GM13976 (cell line): ENCODE data around the gene CRK.

Experiments used
- DNase-seq: peaks from one replicate; pipeline ENCODE4 v3.0.0; 2012; ENCODE audit warnings: low spot score
- CTCF ChIP-seq: IDR thresholded peaks from 2 replicates; pipeline ENCODE4 v1.5.1; 2012; ENCODE audit warnings: borderline replicate concordance, mild to moderate bottlenecking; ENCODE audit not compliant: insufficient read depth; ENCODE audit errors: extremely low read depth, missing control alignments, control extremely low read depth
- in situ Hi-C: fragments of 300-500 bp; cut with MboI; formaldehyde crosslinking; loops from one replicate; pipeline ENCODE4 v1.12.0; 2022; ENCODE audit warnings: low sequenced_read_pairs, mixed read lengths, inconsistent platforms; ENCODE audit not compliant: unreplicated experiment

CRK gene

GRCh38 chr17:1455797-1456599, at the start of gene CRK:
TSS of gene CRK (minus strand) at chr17:1456232. CDS start at chr17:1456117, 115 bp downstream.
- no peak for TF ChIP-seq CTCF
- peak; percentile 100 for DNase-seq
- in situ Hi-C loops = no loop called here

- TF ChIP-seq CTCF = no peak
- no peak for DNase-seq
- in situ Hi-C loops = no loop called here
Measured at GRCh38 chr17:1505586-1505985, 49.6 kb upstream of the CRK start.

- in situ Hi-C loops = no loop called here
- DNase-seq = no peak
- no peak for TF ChIP-seq CTCF
Measured at GRCh38 chr17:1504866-1505265, 48.8 kb upstream of the CRK start.

GRCh38 chr17:1503699-1504098, 47.7 kb upstream of the CRK start:
- in situ Hi-C loops = no loop called here
- TF ChIP-seq CTCF = no peak
- DNase-seq = no peak

- in situ Hi-C loops = no loop called here
- no peak for DNase-seq
- TF ChIP-seq CTCF = no peak
Measured at GRCh38 chr17:1498869-1499268, 42.8 kb upstream of the CRK start.

- DNase-seq = no peak
- TF ChIP-seq CTCF = no peak
- in situ Hi-C loops = no loop called here
Measured at GRCh38 chr17:1498233-1498632, 42.2 kb upstream of the CRK start.
